ENCODE results near the gene PRPF8. TPM values are rescaled to one million over a fixed set of nuclear protein-coding genes. Genes with fewer than 3 reads are reported as not detected.

Gene PRPF8
- total RNA-seq, 1 donor from 2014 or later: 247 TPM

DNA sequence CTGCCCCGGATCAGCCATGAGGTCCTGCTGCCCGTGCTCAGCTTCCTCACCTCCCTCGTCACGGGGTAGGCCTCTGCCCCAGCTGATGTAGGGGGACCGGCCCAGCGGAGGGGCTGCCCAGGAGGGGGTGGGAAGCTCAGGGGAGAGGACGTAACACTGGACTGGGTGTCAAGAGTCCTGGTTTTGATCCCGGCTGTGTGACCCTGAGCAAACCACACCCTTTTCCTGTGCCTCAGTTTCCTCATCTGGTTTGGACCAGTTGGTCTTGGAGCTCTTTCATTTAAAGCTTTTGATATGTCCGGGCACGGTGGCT lies 46.5 kb upstream of the PRPF8 start:
- H3K27ac ChIP-seq: peak overlapping the region; percentile 98
- TF ChIP-seq, protein P1, sequence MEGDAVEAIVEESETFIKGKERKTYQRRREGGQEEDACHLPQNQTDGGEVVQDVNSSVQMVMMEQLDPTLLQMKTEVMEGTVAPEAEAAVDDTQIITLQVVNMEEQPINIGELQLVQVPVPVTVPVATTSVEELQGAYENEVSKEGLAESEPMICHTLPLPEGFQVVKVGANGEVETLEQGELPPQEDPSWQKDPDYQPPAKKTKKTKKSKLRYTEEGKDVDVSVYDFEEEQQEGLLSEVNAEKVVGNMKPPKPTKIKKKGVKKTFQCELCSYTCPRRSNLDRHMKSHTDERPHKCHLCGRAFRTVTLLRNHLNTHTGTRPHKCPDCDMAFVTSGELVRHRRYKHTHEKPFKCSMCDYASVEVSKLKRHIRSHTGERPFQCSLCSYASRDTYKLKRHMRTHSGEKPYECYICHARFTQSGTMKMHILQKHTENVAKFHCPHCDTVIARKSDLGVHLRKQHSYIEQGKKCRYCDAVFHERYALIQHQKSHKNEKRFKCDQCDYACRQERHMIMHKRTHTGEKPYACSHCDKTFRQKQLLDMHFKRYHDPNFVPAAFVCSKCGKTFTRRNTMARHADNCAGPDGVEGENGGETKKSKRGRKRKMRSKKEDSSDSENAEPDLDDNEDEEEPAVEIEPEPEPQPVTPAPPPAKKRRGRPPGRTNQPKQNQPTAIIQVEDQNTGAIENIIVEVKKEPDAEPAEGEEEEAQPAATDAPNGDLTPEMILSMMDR (IDR thresholded peaks at IDR 0.05): no peak
- peak in 1 of 2 donors; percentile 28 for TF ChIP-seq POLR2A (IDR thresholded peaks at IDR 0.05)
- peak in 1 of 2 donors; percentile 88 for TF ChIP-seq POLR2AphosphoS5 (IDR thresholded peaks at IDR 0.05; ENCODE audit: insufficient read depth in 1 of 2, low read depth in 1 of 2)
- DNase-seq (ENCODE audit: extremely low spot score in 2 of 2): no peak
- H3K36me3 ChIP-seq: peaks cover 0 to 37% of the 10 kb centered on the region in 2 donors
- H3K9me3 ChIP-seq: no peaks in the 10 kb centered on the region
- peaks cover 61% of the 10 kb centered on the region for H3K4me1 ChIP-seq
- H3K27me3 ChIP-seq: no peaks in the 10 kb centered on the region
- intact Hi-C loops (cut with DNase I): no loop called here
- peak overlapping the region; percentile 32 for H3K4me3 ChIP-seq

GRCh38 chr17:1730326-1731193 lies 45.9 kb upstream of the PRPF8 start:
- peak in 1 of 2 donors; percentile 97 for DNase-seq (ENCODE audit: extremely low spot score in 2 of 2)
- intact Hi-C loops (cut with DNase I): no loop called here
- Histone ChIP-seq H3K27me3 (no peaks in the 10 kb centered on the region), H3K4me1 (peaks cover 61% of the 10 kb centered on the region), H3K9me3 (no peaks in the 10 kb centered on the region), H3K36me3 (peaks cover 0 to 42% of the 10 kb centered on the region in 2 donors), H3K4me3 (peak overlapping the region; percentile 32), H3K27ac (peak overlapping the region; percentile 98)
- peak in 1 of 2 donors; percentile 73 for TF ChIP-seq POLR2AphosphoS5 (IDR thresholded peaks at IDR 0.05; ENCODE audit: insufficient read depth in 1 of 2, low read depth in 1 of 2)
- peak in 1 of 2 donors; percentile 44 for TF ChIP-seq POLR2A (IDR thresholded peaks at IDR 0.05)
- TF ChIP-seq, protein P1 (IDR thresholded peaks at IDR 0.05): no peak

- Histone ChIP-seq H3K4me3 (peak overlapping the region; percentile 32), H3K27ac (peak overlapping the region; percentile 98), H3K27me3 (no peaks in the 10 kb centered on the region), H3K4me1 (peaks cover 66% of the 10 kb centered on the region), H3K36me3 (peaks cover 0 to 42% of the 10 kb centered on the region in 2 donors), H3K9me3 (no peaks in the 10 kb centered on the region)
- TF ChIP-seq, protein P1 (IDR thresholded peaks at IDR 0.05): no peak
- TF ChIP-seq POLR2AphosphoS5 (IDR thresholded peaks at IDR 0.05; ENCODE audit: insufficient read depth in 1 of 2, low read depth in 1 of 2) (no peak), POLR2A (IDR thresholded peaks at IDR 0.05) (no peak)
- no peak for DNase-seq (ENCODE audit: extremely low spot score in 2 of 2)
- intact Hi-C loops (cut with DNase I): no loop called here
These were observed 45.3 kb upstream of the PRPF8 start for GRCh38 chr17:1729966-1730325.

DNA sequence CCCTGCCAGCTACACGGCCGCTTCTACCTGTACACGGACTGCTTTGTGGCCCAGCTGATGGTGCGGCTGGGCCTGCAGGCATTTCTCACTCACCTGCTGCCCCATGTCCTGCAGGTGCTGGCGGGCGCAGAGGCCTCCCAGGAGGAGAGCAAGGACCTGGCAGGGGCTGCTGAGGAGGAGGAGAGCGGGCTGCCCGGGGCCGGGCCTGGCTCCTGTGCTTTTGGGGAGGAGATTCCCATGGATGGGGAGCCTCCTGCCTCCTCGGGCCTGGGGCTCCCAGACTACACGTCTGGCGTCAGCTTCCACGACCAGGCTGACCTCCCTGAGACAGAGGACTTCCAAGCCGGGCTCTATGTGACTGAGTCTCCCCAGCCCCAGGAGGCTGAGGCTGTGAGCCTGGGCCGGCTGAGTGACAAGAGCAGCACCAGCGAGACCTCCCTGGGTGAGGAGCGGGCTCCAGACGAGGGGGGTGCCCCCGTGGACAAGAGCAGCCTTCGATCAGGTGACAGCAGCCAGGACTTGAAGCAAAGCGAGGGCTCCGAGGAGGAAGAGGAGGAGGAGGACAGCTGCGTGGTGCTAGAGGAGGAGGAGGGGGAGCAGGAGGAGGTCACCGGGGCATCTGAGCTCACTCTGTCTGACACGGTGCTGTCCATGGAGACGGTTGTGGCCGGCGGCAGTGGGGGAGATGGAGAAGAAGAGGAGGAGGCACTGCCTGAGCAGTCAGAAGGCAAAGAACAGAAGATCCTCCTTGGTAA lies 43.4 kb upstream of the PRPF8 start:
- intact Hi-C loops (cut with DNase I): no loop called here

More for the DNA sequence above, 43.4 kb upstream of the PRPF8 start:
- H3K9me3 ChIP-seq: no peaks in the 10 kb centered on the region
- peaks cover 80% of the 10 kb centered on the region for H3K4me1 ChIP-seq
- H3K27ac ChIP-seq: peak overlapping the region; percentile 98
- H3K27me3 ChIP-seq: no peaks in the 10 kb centered on the region
- H3K36me3 ChIP-seq: peaks cover 0 to 36% of the 10 kb centered on the region in 2 donors
- TF ChIP-seq, protein P1 (IDR thresholded peaks at IDR 0.05): no peak
- no peak for TF ChIP-seq POLR2A (IDR thresholded peaks at IDR 0.05)
- TF ChIP-seq POLR2AphosphoS5 (IDR thresholded peaks at IDR 0.05; ENCODE audit: insufficient read depth in 1 of 2, low read depth in 1 of 2): no peak
- peak in 1 of 2 donors; percentile 88 for DNase-seq (ENCODE audit: extremely low spot score in 2 of 2)
- H3K4me3 ChIP-seq: no peak overlapping the region
